Keratinocyte (primary cell): ENCODE results near the gene NOS1. TPM values are rescaled to one million over a fixed set of nuclear protein-coding genes. Genes with fewer than 3 reads are reported as not detected.

Source experiments
- DNase-seq: peaks from one replicate; pipeline ENCODE4 v3.0.0-alpha.2; 2011; ENCODE audit warnings: low read depth, missing footprints, low spot score
- FAIRE-seq: peaks from 2 replicates; lab custom pipeline; 2011; peaks lifted over from hg19 to GRCh38; lab: Jason Lieb, UNC
- H2AFZ ChIP-seq: 2 replicates; pipeline ENCODE4 v1.6.0; 2012; ENCODE audit warnings: low read length, control low read depth, inconsistent platforms; ENCODE audit not compliant: control insufficient read depth
- H3K27ac ChIP-seq: 2 replicates; pipeline ENCODE4 v1.5.1; 2011; ENCODE audit warnings: low read length; ENCODE audit not compliant: control insufficient read depth, insufficient read depth
- H3K27me3 ChIP-seq: 3 replicates; pipeline ENCODE4 v1.6.0; 2011; ENCODE audit warnings: low read length; ENCODE audit not compliant: control insufficient read depth, insufficient read depth; ENCODE audit errors: extremely low read depth
- H3K36me3 ChIP-seq, 2 experiments: 2 replicates in 1 of 2; 3 replicates in 1 of 2; pipeline ENCODE4 v1.5.1; 2011; ENCODE audit warnings: low read length in 2 of 2, mild to moderate bottlenecking in 1 of 2; ENCODE audit not compliant: control insufficient read depth in 2 of 2, insufficient read depth in 2 of 2; ENCODE audit errors: extremely low read depth in 1 of 2
- H3K4me1 ChIP-seq: 3 replicates; pipeline ENCODE4 v1.5.1; 2011; ENCODE audit warnings: low read length; ENCODE audit not compliant: control insufficient read depth, insufficient read depth; ENCODE audit errors: extremely low read depth
- H3K4me2 ChIP-seq: 3 replicates; pipeline ENCODE4 v1.6.0; 2011; ENCODE audit warnings: low read depth, low read length; ENCODE audit not compliant: control insufficient read depth, insufficient read depth; ENCODE audit errors: extremely low read depth
- H3K4me3 ChIP-seq, 3 experiments: fragments of 200-600 bp in 1 of 3; sonication (generic) in 1 of 3; 2 replicates in 2 of 3; 3 replicates in 1 of 3; pipeline ENCODE4 v1.5.1; 2011 to 2016; ENCODE audit warnings: low read length in 3 of 3, mild to moderate bottlenecking in 3 of 3, control low read depth in 2 of 3, inconsistent platforms in 1 of 3, low read depth in 1 of 3, mixed read lengths in 1 of 3, mixed run types in 1 of 3, moderate library complexity in 1 of 3; ENCODE audit not compliant: control insufficient read depth in 2 of 3, insufficient read depth in 2 of 3; ENCODE audit errors: extremely low read depth in 1 of 3
- H3K79me2 ChIP-seq: 2 replicates; pipeline ENCODE4 v1.6.0; 2012; ENCODE audit warnings: low read length; ENCODE audit not compliant: control insufficient read depth, insufficient read depth
- H3K9ac ChIP-seq: 3 replicates; pipeline ENCODE4 v1.6.0; 2011; ENCODE audit warnings: low read length; ENCODE audit not compliant: control insufficient read depth, insufficient read depth; ENCODE audit errors: extremely low read depth
- H3K9me1 ChIP-seq: 3 replicates; pipeline ENCODE4 v1.6.0; 2011; ENCODE audit warnings: low read length; ENCODE audit not compliant: control insufficient read depth, insufficient read depth; ENCODE audit errors: extremely low read depth
- H3K9me3 ChIP-seq: 2 replicates; pipeline ENCODE4 v1.5.1; 2012; ENCODE audit warnings: low read depth, low read length; ENCODE audit not compliant: control insufficient read depth
- H4K20me1 ChIP-seq: 3 replicates; pipeline ENCODE4 v1.6.0; 2011; ENCODE audit warnings: low read length; ENCODE audit not compliant: control insufficient read depth, insufficient read depth; ENCODE audit errors: extremely low read depth
- CTCF ChIP-seq, 3 experiments: IDR thresholded peaks in 1 of 3; conservative IDR thresholded peaks in 1 of 3; optimal IDR thresholded peaks in 1 of 3; 2 replicates in 2 of 3; 3 replicates in 1 of 3; pipeline versions ENCODE3 to v1.5.1; 2011; ENCODE audit warnings: low read length in 3 of 3, mild to moderate bottlenecking in 3 of 3, moderate library complexity in 2 of 3, control low read depth in 1 of 3, inconsistent platforms in 1 of 3; ENCODE audit not compliant: insufficient read depth in 2 of 3; ENCODE audit errors: extremely low read depth in 1 of 3
- EZH2 ChIP-seq: IDR thresholded peaks from one replicate; pipeline ENCODE4 v1.6.1; 2012; ENCODE audit warnings: inconsistent platforms, mild to moderate bottlenecking, low read length, moderate library complexity
- dilution Hi-C: fragments of 300-500 bp; cut with MboI; formaldehyde crosslinking; loops from one replicate; pipeline ENCODE4 v1.7.0; 2020; ENCODE audit warnings: low sequenced_read_pairs; ENCODE audit not compliant: extremely low pct_ligation_motif_present
- polyA plus RNA-seq, 5 experiments: library from polyadenylated mRNA; depleted of rRNA in 3 of 5; stranded (reverse) in 3 of 5; stranded (forward) in 1 of 5; unstranded in 1 of 5; fragments of >200 nt; gene quantifications; 1 replicate in 1 of 5; 2 replicates in 3 of 5; 3 replicates in 1 of 5; pipeline versions ENCODE4 v1.2.1 to v1.2.3, GENCODE V29; 2011 to 2012; ENCODE audit warnings: missing spikeins in 2 of 5, low read depth in 1 of 5, low replicate concordance in 1 of 5

NOS1 gene
- polyA plus RNA-seq, 1 donor (not counting 4 experiments of a cell fraction or from before 2014, with no cell fraction given), result 5.6 TPM

- no peaks in the 10 kb centered on the region for H3K27me3 ChIP-seq
- TF ChIP-seq CTCF (optimal IDR thresholded peaks at IDR 0.05 in 1 of 3, IDR thresholded peaks at IDR 0.05 in 1 of 3, conservative IDR thresholded peaks at IDR 0.05 in 1 of 3; ENCODE audit: extremely low read depth in 1 of 3, insufficient read depth in 2 of 3, low read length in 3 of 3) (no peak), EZH2 (no peak)
- H3K27ac ChIP-seq, result no peak overlapping the region
- no peaks in the 10 kb centered on the region for H3K4me1 ChIP-seq
- dilution Hi-C loops, result no loop called here
- DNase-seq (no peak), FAIRE-seq (no peak)
- H3K9me1 ChIP-seq, result no peaks in the 10 kb centered on the region
- no peaks in the 10 kb centered on the region for H3K79me2 ChIP-seq
- H3K36me3 ChIP-seq, result peaks cover 0 to 10% of the 10 kb centered on the region in 2 experiments
- no peak overlapping the region for H3K4me2 ChIP-seq
- no peak overlapping the region for H3K9ac ChIP-seq
- no peaks in the 10 kb centered on the region for H3K9me3 ChIP-seq
- no peak overlapping the region for H2AFZ ChIP-seq
- H4K20me1 ChIP-seq, result no peaks in the 10 kb centered on the region
- H3K4me3 ChIP-seq, result no peak overlapping the region
Measured at GRCh38 chr12:117208206-117208605, 153.2 kb downstream of the NOS1 start.

GRCh38 chr12:117207675-117208074 is 153.8 kb downstream of the NOS1 start:
- FAIRE-seq (no peak), DNase-seq (no peak)
- Histone ChIP-seq H3K27ac (no peak overlapping the region), H4K20me1 (no peaks in the 10 kb centered on the region), H3K27me3 (no peaks in the 10 kb centered on the region), H3K9me1 (no peaks in the 10 kb centered on the region), H3K79me2 (no peaks in the 10 kb centered on the region), H2AFZ (no peak overlapping the region), H3K36me3 (peaks cover 0 to 10% of the 10 kb centered on the region in 2 experiments), H3K4me3 (no peak overlapping the region), H3K4me2 (no peak overlapping the region), H3K9me3 (no peaks in the 10 kb centered on the region), H3K4me1 (no peaks in the 10 kb centered on the region), H3K9ac (no peak overlapping the region)
- TF ChIP-seq EZH2 (no peak), CTCF (optimal IDR thresholded peaks at IDR 0.05 in 1 of 3, IDR thresholded peaks at IDR 0.05 in 1 of 3, conservative IDR thresholded peaks at IDR 0.05 in 1 of 3; ENCODE audit: extremely low read depth in 1 of 3, insufficient read depth in 2 of 3, low read length in 3 of 3) (no peak)
- dilution Hi-C loops, result no loop called here
